ENCODE results near the gene RASSF4.
A peak's percentile ranks its signal among the peaks of the same experiment; 100 is the strongest.

Gene RASSF4

GRCh38 chr10:44926751-44927351, 32.8 kb upstream of the RASSF4 start:
- H3K9ac ChIP-seq: no peak overlapping the region
- H3K4me2 ChIP-seq: peak overlapping the region; percentile 21
- H4K20me1 ChIP-seq: no peaks in the 10 kb centered on the region
- no peaks in the 10 kb centered on the region for H3K27me3 ChIP-seq
- peaks cover 40% of the 10 kb centered on the region for H3K4me1 ChIP-seq
- H3K4me3 ChIP-seq: no peak overlapping the region
- no peaks in the 10 kb centered on the region for H3K9me3 ChIP-seq
- no peak overlapping the region for H3K27ac ChIP-seq
- H3K36me3 ChIP-seq: no peaks in the 10 kb centered on the region
- TF ChIP-seq Cebpa-rat (IDR thresholded peaks at IDR 0.05): no peak

DNA sequence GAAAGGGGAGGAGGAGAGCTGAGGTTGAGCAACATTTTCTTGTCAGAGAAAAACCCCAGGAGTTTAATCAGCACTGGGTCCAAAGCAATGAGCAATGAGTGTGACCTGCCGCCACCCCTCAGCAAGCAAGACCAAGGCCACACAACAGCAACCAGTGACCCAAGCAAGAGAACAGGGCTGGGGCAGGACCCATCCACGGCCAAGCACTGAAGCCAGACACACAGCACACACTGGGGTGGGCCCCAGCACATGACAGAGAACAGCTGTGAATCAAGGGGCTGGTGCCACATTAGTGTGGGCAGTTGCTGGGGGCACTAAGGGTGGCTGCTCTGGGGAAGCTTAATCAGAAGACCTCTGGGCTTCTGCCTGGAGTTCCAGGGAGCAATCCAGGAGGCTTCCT, 32.2 kb upstream of the RASSF4 start:
- TF ChIP-seq Cebpa-rat (IDR thresholded peaks at IDR 0.05): no peak
- Histone ChIP-seq H3K36me3 (no peaks in the 10 kb centered on the region), H3K27ac (no peak overlapping the region), H3K27me3 (no peaks in the 10 kb centered on the region), H3K9ac (no peak overlapping the region), H3K4me2 (0 out of 2 replicates have a peak overlapping the region, but pooled peaks have one; percentile 21), H4K20me1 (no peaks in the 10 kb centered on the region), H3K4me1 (peaks cover 43% of the 10 kb centered on the region), H3K4me3 (no peak overlapping the region), H3K9me3 (no peaks in the 10 kb centered on the region)

- Histone ChIP-seq H3K36me3 (no peaks in the 10 kb centered on the region), H3K4me1 (peaks cover 54% of the 10 kb centered on the region), H3K4me3 (no peak overlapping the region), H3K9me3 (no peaks in the 10 kb centered on the region), H3K27ac (no peak overlapping the region), H3K27me3 (no peaks in the 10 kb centered on the region), H4K20me1 (no peaks in the 10 kb centered on the region), H3K4me2 (no peak overlapping the region), H3K9ac (no peak overlapping the region)
- no peak for TF ChIP-seq Cebpa-rat (IDR thresholded peaks at IDR 0.05)
Measured at GRCh38 chr10:44928462-44928861, 31.1 kb upstream of the RASSF4 start.

- Histone ChIP-seq H3K4me2 (no peak overlapping the region), H3K4me1 (peaks cover 54% of the 10 kb centered on the region)
- no peak for TF ChIP-seq Cebpa-rat (IDR thresholded peaks at IDR 0.05)
Measured at GRCh38 chr10:44929356-44930255, 30.0 kb upstream of the RASSF4 start.

GRCh38 chr10:44930904-44931620, 28.5 kb upstream of the RASSF4 start:
- no peak overlapping the region for H3K9ac ChIP-seq
- H3K36me3 ChIP-seq: no peaks in the 10 kb centered on the region
- H3K27me3 ChIP-seq: no peaks in the 10 kb centered on the region
- H4K20me1 ChIP-seq: no peaks in the 10 kb centered on the region
- no peak overlapping the region for H3K27ac ChIP-seq
- no peak overlapping the region for H3K4me3 ChIP-seq
- H3K9me3 ChIP-seq: no peaks in the 10 kb centered on the region
- H3K4me1 ChIP-seq: peaks cover 55% of the 10 kb centered on the region
- no peak for TF ChIP-seq Cebpa-rat (IDR thresholded peaks at IDR 0.05)
- H3K4me2 ChIP-seq: no peak overlapping the region

More at GRCh38 chr10:44929356-44930255, 30.0 kb upstream of the RASSF4 start:
- Histone ChIP-seq H3K9me3 (no peaks in the 10 kb centered on the region), H3K4me3 (no peak overlapping the region), H3K27me3 (no peaks in the 10 kb centered on the region), H3K36me3 (no peaks in the 10 kb centered on the region), H3K9ac (no peak overlapping the region), H4K20me1 (no peaks in the 10 kb centered on the region), H3K27ac (no peak overlapping the region)

DNA sequence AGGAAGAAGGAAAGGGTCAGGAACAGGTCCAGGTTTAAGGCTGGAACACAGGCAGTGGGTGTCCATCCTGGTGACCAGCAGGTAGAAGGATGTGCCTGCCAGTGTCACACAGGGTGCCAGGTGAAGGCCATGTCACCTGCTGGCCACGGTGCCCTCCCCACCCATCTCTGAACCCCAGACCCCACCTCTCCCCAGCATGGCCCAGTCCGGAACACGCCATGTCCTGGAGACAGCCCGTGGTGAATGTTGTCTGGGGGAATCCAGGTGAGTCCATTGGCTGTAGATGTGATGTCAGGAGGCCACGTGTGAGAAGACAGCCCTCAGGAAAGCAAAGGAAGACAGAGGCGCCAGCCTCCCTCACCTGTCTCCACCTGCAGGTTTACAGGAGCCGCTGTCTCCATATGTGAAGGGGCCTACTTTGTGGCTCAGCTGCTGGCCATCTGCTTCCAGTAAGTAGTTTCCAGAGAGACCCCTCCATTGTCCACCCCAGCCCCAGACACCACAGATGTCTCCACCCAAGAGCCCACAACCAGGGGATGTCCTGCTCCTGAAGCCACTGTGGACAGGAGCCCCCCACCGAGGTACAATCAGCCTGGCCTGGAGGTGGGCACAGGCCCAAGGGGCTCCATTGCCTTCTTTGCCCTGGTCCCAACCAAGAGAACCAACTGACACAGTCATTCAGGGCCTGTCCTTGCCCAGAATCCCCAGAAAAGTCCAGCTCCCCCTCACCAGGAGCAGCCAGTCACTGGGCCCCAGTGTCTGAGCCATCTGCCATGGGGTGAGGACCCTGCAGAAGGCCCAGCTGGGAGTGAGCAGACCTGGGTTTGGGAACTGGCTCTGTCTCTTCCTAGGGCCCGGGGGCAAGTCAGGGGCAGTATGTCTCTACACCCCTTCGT, 27.7 kb upstream of the RASSF4 start:
- peak overlapping the region; percentile 75; the same call in 1 of the 2 replicates for H3K4me2 ChIP-seq
- H4K20me1 ChIP-seq: no peaks in the 10 kb centered on the region
- no peak overlapping the region for H3K4me3 ChIP-seq
- no peaks in the 10 kb centered on the region for H3K36me3 ChIP-seq
- peaks cover 55% of the 10 kb centered on the region for H3K4me1 ChIP-seq
- H3K27ac ChIP-seq: peak overlapping the region; percentile 60
- TF ChIP-seq Cebpa-rat (IDR thresholded peaks at IDR 0.05): no peak
- H3K27me3 ChIP-seq: no peaks in the 10 kb centered on the region
- H3K9me3 ChIP-seq: no peaks in the 10 kb centered on the region
- no peak overlapping the region for H3K9ac ChIP-seq

- peaks cover 53% of the 10 kb centered on the region for H3K4me1 ChIP-seq
- peak overlapping the region; percentile 79 for H3K27ac ChIP-seq
- H3K27me3 ChIP-seq: no peaks in the 10 kb centered on the region
- no peak for TF ChIP-seq Cebpa-rat (IDR thresholded peaks at IDR 0.05)
- H3K9me3 ChIP-seq: peaks cover 2% of the 10 kb centered on the region; the same call in 1 of the 2 replicates
- peak overlapping the region; percentile 75 for H3K4me2 ChIP-seq
- H3K4me3 ChIP-seq: no peak overlapping the region
- H3K9ac ChIP-seq: 0 out of 2 replicates have a peak overlapping the region, but pooled peaks have one; percentile 40
- no peaks in the 10 kb centered on the region for H4K20me1 ChIP-seq
- no peaks in the 10 kb centered on the region for H3K36me3 ChIP-seq
Measured at GRCh38 chr10:44932517-44933450, 26.8 kb upstream of the RASSF4 start.
